NCI-H1092 (cell line): ENCODE measurements around the gene VSIG10L.

ENCODE experiments used
- DNase-seq: peaks from one replicate; lab custom pipeline; 2025; lab: John Stamatoyannopoulos, UW

VSIG10L gene

GRCh38 chr19:51338563-51339312, 3.2 kb downstream of the VSIG10L start:
- no peak for DNase-seq

DNA sequence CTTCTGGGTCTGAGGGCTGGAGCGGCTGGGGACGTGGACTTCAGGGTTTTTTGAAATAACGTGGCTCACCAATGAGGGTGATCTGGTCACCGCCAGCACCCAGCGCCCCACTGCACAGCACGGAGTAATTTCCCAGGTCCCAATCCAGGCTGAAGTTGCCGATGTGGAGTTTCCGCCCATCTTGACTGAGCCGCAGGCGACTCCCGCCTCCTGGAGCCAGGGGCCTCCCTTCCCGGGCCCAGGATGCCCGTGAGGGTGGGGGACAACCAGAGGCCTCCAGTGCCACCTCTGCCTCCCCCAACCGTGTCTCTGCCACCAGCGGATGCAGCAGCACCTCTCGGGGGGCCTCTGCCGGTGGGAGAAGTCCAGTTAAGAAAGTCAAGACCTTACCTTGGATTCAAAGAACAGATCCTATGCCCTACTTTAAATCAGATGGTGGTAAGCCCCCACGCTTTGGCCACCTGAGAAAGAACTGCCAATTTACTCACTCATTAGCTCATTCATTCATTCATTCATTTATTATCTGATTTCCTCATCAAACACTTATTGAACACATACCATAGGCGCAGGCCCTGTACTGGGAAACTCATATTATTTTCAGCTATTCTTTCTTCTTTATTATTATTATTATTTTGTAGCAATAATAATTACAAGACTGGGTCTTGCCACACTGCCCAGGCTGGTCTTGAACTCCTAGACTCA, 3.9 kb downstream of the VSIG10L start:
- no peak for DNase-seq

DNA sequence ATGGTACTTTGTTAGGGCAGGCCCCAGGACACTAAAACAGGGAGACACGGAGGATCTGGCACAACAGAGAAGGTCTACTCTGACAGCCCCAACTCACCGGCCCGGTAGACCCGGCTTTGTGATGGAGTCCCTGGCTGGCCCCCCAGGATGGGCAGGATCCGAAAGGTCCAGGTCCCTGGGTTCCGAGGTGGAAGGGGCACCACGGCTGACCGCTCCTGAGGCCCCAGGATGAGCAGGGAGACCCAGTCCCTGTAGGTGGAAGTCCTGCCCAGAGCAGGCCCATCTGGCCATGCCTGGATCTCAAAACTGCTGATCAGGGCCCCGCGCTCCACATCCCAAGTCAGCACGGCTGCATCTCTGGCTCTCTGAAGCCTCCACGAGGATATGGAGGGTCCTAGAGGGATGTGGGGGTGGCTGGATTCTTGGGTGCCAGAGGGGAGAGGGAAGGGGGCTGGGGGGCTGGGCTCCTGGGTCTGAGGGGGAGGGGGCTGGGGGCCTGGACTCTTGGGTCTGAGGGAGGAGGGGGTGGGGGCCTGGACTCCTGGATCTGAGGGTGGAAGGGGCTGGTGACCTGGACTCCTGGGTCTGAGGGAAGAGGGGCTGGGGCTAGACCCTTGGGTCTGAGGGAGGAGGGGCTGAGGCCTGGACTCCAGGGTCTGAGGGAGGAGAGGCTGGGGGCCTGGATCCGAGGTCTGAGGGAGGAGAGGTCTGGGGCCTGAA, 4.6 kb downstream of the VSIG10L start:
- no peak for DNase-seq

- DNase-seq = no peak
These were observed 8.0 kb downstream of the VSIG10L start for GRCh38 chr19:51333836-51334460.

DNA sequence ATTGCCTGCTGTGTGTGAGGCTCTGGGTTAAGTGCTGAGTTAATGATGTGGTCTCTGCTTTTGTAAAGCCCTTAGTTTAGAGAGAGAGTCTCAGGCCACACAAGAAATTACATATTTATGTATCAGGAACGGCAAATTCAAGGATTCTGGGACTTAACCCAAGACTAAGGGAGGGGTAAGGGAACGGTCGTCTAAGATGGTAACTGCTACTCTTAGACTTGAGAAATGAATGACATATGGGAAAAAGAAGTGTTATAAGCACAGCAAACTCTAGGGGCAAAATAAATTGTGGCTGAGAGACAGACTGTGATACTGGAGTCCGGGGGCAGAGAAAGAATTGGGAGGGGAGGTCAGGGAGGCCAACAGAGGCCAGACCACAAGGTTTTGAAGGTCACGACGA, 10.2 kb downstream of the VSIG10L start:
- no peak for DNase-seq

DNA sequence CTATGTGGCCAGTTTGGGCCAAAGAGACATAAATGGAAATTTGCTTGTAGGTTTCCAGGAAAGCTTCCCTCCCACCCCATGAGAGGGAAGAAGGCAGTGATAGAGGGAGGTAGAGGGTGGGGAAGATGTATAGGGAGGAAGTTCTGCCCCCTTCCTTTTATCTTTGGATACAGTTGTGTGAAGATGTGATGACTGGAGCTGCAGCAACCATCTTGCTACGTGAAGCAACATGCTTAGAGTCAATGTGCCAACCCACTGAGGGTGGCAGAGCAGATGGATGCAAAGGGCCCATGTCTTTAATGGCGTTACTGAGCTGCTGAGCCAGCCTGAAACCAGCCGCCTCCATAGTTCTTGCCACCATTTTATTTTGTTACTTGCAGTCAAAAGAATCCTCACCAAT, 10.7 kb downstream of the VSIG10L start:
- DNase-seq = no peak

- DNase-seq = no peak
These were observed 11.6 kb downstream of the VSIG10L start for GRCh38 chr19:51330366-51330765.

DNA sequence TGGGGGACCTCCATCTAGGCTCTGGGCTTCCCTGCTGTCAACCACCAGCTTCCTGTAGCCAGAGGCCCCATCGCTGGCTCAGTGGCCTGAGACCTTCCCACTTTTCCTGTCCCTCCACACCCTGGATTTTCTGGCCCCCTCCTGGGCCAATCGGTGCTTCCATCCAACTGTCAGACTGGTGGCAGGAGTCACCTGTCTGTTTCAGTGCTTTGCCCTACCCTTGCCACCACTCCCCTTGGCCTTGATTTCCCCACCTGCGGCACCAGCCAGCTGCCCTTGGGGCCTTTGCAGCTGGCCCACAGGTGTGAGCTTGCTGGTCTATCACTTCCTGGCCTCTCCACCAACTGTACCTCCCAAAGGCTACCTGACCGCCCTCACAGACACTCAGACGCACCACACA, 12.5 kb downstream of the VSIG10L start:
- no peak for DNase-seq

- DNase-seq = no peak
These were observed 14.6 kb downstream of the VSIG10L start for GRCh38 chr19:51327066-51328001.

GRCh38 chr19:51326216-51327065, 15.5 kb downstream of the VSIG10L start:
- DNase-seq = no peak

DNA sequence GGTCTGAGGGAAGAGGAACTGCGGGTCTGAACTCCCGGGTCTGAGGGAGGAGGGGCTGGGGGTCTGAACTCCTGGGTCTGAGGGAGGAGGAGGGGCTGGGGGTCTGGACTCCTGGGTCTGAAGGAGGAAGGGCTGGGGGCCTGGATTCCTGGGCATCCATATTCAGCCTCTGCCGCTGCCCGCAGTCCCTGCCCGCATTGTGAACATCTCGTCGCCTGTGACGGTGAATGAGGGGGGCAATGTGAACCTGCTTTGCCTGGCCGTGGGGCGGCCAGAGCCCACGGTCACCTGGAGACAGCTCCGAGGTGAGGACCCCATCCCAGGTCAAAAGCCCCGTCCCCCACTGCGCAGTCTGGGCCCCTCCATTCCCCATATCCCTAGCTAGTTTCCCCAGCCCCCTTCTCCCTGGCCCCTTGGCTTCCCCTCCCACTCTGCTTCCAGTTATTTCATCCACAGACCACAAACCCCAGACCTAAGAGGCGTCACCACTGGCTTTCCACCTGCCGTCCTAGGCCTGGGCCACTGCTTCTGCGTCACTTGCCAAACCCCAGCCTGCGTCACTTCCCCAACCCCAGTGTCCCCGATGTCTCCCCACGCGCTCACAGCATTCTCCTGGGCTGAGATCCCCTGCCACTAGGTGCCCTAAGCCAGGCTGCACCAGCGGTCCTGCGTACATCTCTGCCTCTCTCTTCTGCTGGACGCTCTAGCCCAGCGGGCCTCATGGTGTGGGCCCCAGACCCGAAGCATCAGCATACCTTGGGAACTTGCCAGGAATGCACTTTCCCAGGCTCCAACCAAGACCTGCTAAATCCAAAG, 16.6 kb downstream of the VSIG10L start:
- DNase-seq = no peak

DNA sequence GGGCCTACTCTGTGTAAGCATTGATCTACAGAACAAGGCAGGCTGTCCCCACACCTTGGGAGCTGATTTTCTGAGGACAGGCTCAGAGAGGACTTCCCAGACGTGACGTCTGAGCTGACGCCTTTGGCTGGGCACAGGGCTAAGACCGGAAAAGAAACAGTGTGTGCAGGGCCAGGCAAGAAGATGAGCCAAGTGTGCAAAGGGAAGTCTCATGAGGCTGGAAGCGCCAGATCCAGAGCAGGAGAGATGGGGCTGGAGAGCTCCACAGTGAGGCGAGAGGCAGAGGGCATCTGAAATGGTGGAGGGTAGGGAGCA, 17.8 kb downstream of the VSIG10L start:
- no peak for DNase-seq

GRCh38 chr19:51323481-51324166, 18.3 kb downstream of the VSIG10L start:
- DNase-seq = no peak

DNA sequence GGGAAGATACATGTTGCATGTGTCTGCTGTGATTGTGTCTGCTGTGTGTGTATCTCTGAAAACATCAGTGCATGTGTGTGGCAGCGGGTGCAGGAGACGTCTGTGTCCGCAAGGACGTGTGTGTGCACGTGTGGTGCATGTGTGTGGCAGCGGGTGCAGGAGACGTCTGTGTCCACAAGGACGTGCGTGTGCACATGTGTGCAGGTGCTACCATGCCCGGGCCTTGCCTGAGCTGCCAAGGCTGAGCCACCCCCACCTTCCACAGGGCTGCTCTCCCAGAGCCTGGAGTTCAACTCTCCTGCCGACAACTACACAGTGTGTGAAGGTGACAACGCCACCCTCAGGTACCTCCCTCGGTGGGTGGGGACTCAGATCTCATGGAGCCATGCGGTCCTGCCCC, 20.1 kb downstream of the VSIG10L start:
- DNase-seq = no peak

GRCh38 chr19:51320280-51320657, 21.7 kb downstream of the VSIG10L start:
- no peak for DNase-seq

- DNase-seq = no peak
These were observed 22.2 kb downstream of the VSIG10L start for GRCh38 chr19:51319649-51320279.

DNA sequence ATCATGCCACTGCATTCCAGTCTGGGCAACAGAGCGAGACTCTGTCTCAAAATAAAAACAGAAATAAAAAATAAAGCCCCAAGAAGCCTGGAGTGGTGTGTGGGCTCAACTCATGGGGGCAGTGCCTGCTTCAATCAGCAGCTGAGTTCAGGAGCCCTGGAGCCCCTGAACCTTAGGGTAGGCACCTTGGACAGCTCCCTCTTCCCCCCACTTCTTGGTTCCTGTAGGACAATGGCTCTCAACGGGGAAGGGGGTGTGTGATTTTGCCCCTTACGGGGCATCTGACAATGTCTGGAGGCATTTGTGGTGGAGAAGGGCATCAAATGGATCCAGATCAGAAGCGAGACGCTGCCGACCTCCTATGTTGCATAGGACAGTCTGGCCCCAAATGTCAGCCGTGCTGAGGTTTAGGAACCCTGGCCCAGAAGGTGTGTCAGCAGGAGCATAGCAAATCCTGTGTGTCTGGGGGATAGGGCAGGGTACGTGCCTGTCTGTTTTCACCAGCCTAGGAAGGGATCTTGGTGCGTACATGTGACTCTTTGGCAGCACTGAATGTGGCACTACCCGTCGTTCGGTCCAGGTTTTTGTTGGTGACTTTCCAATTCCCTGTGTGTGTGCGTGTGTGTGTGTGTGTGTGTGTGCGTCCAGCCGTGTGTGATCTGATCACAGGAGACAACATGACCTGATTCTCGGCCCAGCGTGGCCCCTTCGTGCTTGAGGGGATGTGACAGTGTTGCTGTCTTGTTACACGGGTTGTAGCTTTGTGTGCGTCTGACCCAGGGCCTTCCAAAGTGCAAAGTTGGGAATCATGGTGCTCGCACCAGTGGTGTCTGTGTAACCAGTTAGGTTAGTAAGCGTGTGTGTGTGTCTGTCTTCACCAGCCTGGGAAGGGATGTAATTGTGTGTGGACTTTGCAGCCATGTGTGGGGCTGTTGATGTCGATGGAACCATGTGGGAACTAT, 23.0 kb downstream of the VSIG10L start:
- no peak for DNase-seq

GRCh38 chr19:51317968-51318367, 24.0 kb downstream of the VSIG10L start:
- no peak for DNase-seq
